HG03196 (cell line): Measurements from ENCODE around the gene CBFB.
"Not testable (repeated sequence)": the region's sequence is repeated elsewhere in the genome, so short reads cannot be mapped to it uniquely, and the experiment has no call there.

ENCODE experiments used
- ATAC-seq: cut with Tn5 transposase; IDR thresholded peaks from one replicate; pipeline ENCODE4 v1.9.1; 2021; ENCODE audit not compliant: unreplicated experiment

Gene CBFB

GRCh38 chr16:67028696-67029253 is at the start of gene CBFB:
Gene CBFB, plus strand, starts transcription at chr16:67029149. Its CDS starts 259 bp downstream, at chr16:67029408.
- ATAC-seq, result peak; percentile 62

GRCh38 chr16:66983033-66983432 is 45.9 kb upstream of the CBFB start:
- ATAC-seq, result no peak

- ATAC-seq, result no peak
These were observed 44.0 kb upstream of the CBFB start for GRCh38 chr16:66984892-66985311.

- no peak for ATAC-seq
These were observed 42.4 kb upstream of the CBFB start for GRCh38 chr16:66986559-66986958.

GRCh38 chr16:66988197-66988788 is 40.7 kb upstream of the CBFB start, which contains the start of gene CES4A:
Gene CES4A, plus strand, starts transcription at chr16:66988589. Its CDS starts 184 bp downstream, at chr16:66988773.
- no peak for ATAC-seq

- ATAC-seq, result no peak
These were observed 37.3 kb upstream of the CBFB start for GRCh38 chr16:66991545-66992077.

- not testable (repeated sequence) for ATAC-seq
These were observed 35.4 kb upstream of the CBFB start for GRCh38 chr16:66993558-66993957.

GRCh38 chr16:66996324-66996982 is 32.5 kb upstream of the CBFB start:
- no peak for ATAC-seq

GRCh38 chr16:66996983-66997358 is 32.0 kb upstream of the CBFB start:
- ATAC-seq, result no peak

GRCh38 chr16:67000384-67001351 is 28.3 kb upstream of the CBFB start:
- ATAC-seq, result no peak

GRCh38 chr16:67001726-67002125 is 27.2 kb upstream of the CBFB start:
- no peak for ATAC-seq

- no peak for ATAC-seq
These were observed 21.9 kb upstream of the CBFB start for GRCh38 chr16:67006930-67007658.

GRCh38 chr16:67009158-67009557 is 19.8 kb upstream of the CBFB start:
- no peak for ATAC-seq

GRCh38 chr16:67011274-67011673 is 17.7 kb upstream of the CBFB start:
- no peak for ATAC-seq

- ATAC-seq, result no peak
These were observed 15.6 kb upstream of the CBFB start for GRCh38 chr16:67013233-67013822.

- ATAC-seq, result peak; percentile 36
These were observed 14.9 kb upstream of the CBFB start for GRCh38 chr16:67013823-67014633.

GRCh38 chr16:67014634-67015312 is 14.2 kb upstream of the CBFB start:
- no peak for ATAC-seq

GRCh38 chr16:67015313-67015731 is 13.6 kb upstream of the CBFB start:
- ATAC-seq, result no peak
